GM12878 (cell line): ENCODE measurements around the gene KIF21B. TPM values are rescaled to one million over a fixed set of nuclear protein-coding genes. Genes with fewer than 3 reads are reported as not detected.

Experiments used
- ATAC-seq: fragments of 200-7000 bp; cut with Tn5 transposase; 3 replicates; pipeline ENCODE4 v1.9.1; 2020; ENCODE audit warnings: mild to moderate bottlenecking, moderate library complexity
- BruUV-seq: library from RNA; stranded (reverse); fragments of 400-500 nt; replicated peaks from 2 replicates; lab custom pipeline; 2021; lab: Mats Ljungman, UMichigan
- CTCF ChIA-PET: fragments of 300-600 bp; sonication (Branson Sonifier 250); formaldehyde crosslinking; extraction: SDS; loops from one replicate; lab custom pipeline; 2021; ENCODE audit warnings: inconsistent platforms; lab: Yijun Ruan, JAX
- POLR2A ChIA-PET: fragments of 350-600 bp; formaldehyde crosslinking; extraction: SDS; loops from one replicate; lab custom pipeline; 2021; ENCODE audit warnings: inconsistent platforms; lab: Charles Lee
- RAD21 ChIA-PET: fragments of 300-600 bp; sonication (Branson Sonifier 250); formaldehyde crosslinking; loops from one replicate; lab custom pipeline; 2023; ENCODE audit warnings: antibody characterized with exemption; ENCODE audit not compliant: unreplicated experiment; lab: Charles Lee
- SMC1A ChIA-PET: fragments of 300-600 bp; sonication (Branson Sonifier 250); formaldehyde crosslinking; loops from one replicate; lab custom pipeline; 2023; ENCODE audit not compliant: unreplicated experiment, uncharacterized antibody; lab: Charles Lee
- DNase-seq: peaks from one replicate; pipeline ENCODE4 v3.0.0-alpha.2; 2011; ENCODE audit warnings: low read depth, low spot score
- FAIRE-seq: peaks from 3 replicates; lab custom pipeline; 2011; peaks lifted over from hg19 to GRCh38; lab: Jason Lieb, UNC
- H2AFZ ChIP-seq: 2 replicates; pipeline ENCODE4 v1.6.0; 2011; ENCODE audit warnings: low read depth, low read length, control low read depth; ENCODE audit not compliant: control insufficient read depth
- H3K27ac ChIP-seq: 2 replicates; pipeline ENCODE4 v1.5.1; 2011; ENCODE audit warnings: control low read depth; ENCODE audit not compliant: control insufficient read depth, insufficient read depth
- H3K27me3 ChIP-seq, 2 experiments: replicated peaks in 1 of 2; 2 replicates each; pipeline versions ENCODE4 v1.6.0 to v1.6.1; 2011; ENCODE audit warnings: low read length in 1 of 2; ENCODE audit not compliant: control insufficient read depth in 2 of 2, insufficient read depth in 2 of 2
- H3K36me3 ChIP-seq, 2 experiments: 2 replicates each; pipeline ENCODE4 v1.5.1; 2011; ENCODE audit warnings: low read length in 1 of 2; ENCODE audit not compliant: control insufficient read depth in 2 of 2, insufficient read depth in 2 of 2
- H3K4me1 ChIP-seq: 2 replicates; pipeline ENCODE4 v1.6.1; 2011; ENCODE audit warnings: mild to moderate bottlenecking, low read length, moderate library complexity, mixed read lengths; ENCODE audit not compliant: control insufficient read depth, insufficient read depth
- H3K4me2 ChIP-seq: 2 replicates; pipeline ENCODE4 v1.6.0; 2011; ENCODE audit warnings: control low read depth; ENCODE audit not compliant: control insufficient read depth, insufficient read depth
- H3K4me3 ChIP-seq: fragments of 200-600 bp; sonication (generic); 2 replicates; pipeline ENCODE4 v1.5.1; 2016
- H3K79me2 ChIP-seq: 2 replicates; pipeline ENCODE4 v1.6.0; 2011; ENCODE audit warnings: low read length; ENCODE audit not compliant: control insufficient read depth, insufficient read depth
- H3K9ac ChIP-seq: 2 replicates; pipeline ENCODE4 v1.8.0; 2011; ENCODE audit warnings: low read length, control low read depth, mixed read lengths; ENCODE audit not compliant: control insufficient read depth, insufficient read depth
- H3K9me3 ChIP-seq: replicated peaks from 3 replicates; pipeline ENCODE4 v1.5.1; 2011; ENCODE audit warnings: mild to moderate bottlenecking, low read length; ENCODE audit not compliant: control insufficient read depth, insufficient read depth
- H4K20me1 ChIP-seq: 2 replicates; pipeline ENCODE4 v1.6.0; 2011; ENCODE audit not compliant: control insufficient read depth, insufficient read depth
- BCL11A ChIP-seq: IDR thresholded peaks from 2 replicates; pipeline ENCODE4 v1.6.1; 2011; ENCODE audit warnings: low read depth, low read length
- CREM ChIP-seq: IDR thresholded peaks from 2 replicates; pipeline ENCODE4 v1.6.1; 2014; ENCODE audit warnings: antibody characterized with exemption, low read depth
- ETV6 ChIP-seq, 2 experiments: fragments of 450-650 bp in 1 of 2; IDR thresholded peaks in 1 of 2; conservative IDR thresholded peaks in 1 of 2; 2 replicates each; pipeline ENCODE4 v1.6.1; 2014; ENCODE audit warnings: antibody characterized with exemption in 1 of 2, borderline replicate concordance in 1 of 2, low read depth in 1 of 2, mild to moderate bottlenecking in 1 of 2, moderate library complexity in 1 of 2
- HDGF ChIP-seq: fragments of 450-650 bp; IDR thresholded peaks from 2 replicates; pipeline ENCODE4 v1.6.1; 2016; ENCODE audit warnings: antibody characterized with exemption
- NFXL1 ChIP-seq: fragments of 450-650 bp; IDR thresholded peaks from 2 replicates; pipeline ENCODE4 v1.6.1; 2017; ENCODE audit warnings: antibody characterized with exemption, mild to moderate bottlenecking, borderline replicate concordance
- RB1 ChIP-seq: fragments of 450-650 bp; formaldehyde crosslinking; IDR thresholded peaks from 2 replicates; pipeline ENCODE4 v1.6.1; 2017; ENCODE audit warnings: mild to moderate bottlenecking, borderline replicate concordance
- RELA ChIP-seq: fragments of 450-650 bp; IDR thresholded peaks from 2 replicates; pipeline ENCODE4 v1.8.0; 2014; ENCODE audit warnings: borderline replicate concordance; ENCODE audit not compliant: partially characterized antibody
- SMC3 ChIP-seq: IDR thresholded peaks from 2 replicates; pipeline ENCODE4 v1.6.1; 2011; ENCODE audit warnings: low read length, improper control_type of control experiment, borderline replicate concordance
- ZBED1 ChIP-seq: IDR thresholded peaks from 2 replicates; pipeline ENCODE4 v1.6.1; 2016; ENCODE audit warnings: borderline replicate concordance
- WGBS: methylation state at CpG from one replicate; pipeline ENCODE4 v1.1.6; 2016; ENCODE audit warnings: low lambda C conversion rate; ENCODE audit not compliant: insufficient replicate concordance, insufficient coverage; ENCODE audit errors: missing lambda C conversion rate; 5-methylcytosine and 5-hydroxymethylcytosine counted together
- in situ Hi-C: fragments of 300-500 bp; cut with MboI; formaldehyde crosslinking; loops from 9 replicates; pipeline ENCODE4 v1.14.3; 2018; ENCODE audit warnings: mixed read lengths
- intact Hi-C: fragments of 100-400 bp; cut with micrococcal nuclease; formaldehyde crosslinking; loops from one replicate; pipeline ENCODE4 v1.14.2; 2022; ENCODE audit not compliant: unreplicated experiment
- polyA plus RNA-seq, 11 experiments: library from polyadenylated mRNA; depleted of rRNA in 4 of 11; unstranded in 6 of 11; stranded (reverse) in 5 of 11; fragments of >200 nt; fragmentation: Nextera tagmentation in 4 of 11; fragmentation: Illumina TruSeq in 1 of 11; extraction: Ambion mirVana in 4 of 11; extraction: Trizol in 1 of 11; gene quantifications; 1 replicate in 1 of 11; 2 replicates in 10 of 11; pipeline versions ENCODE4 v1.2.1 to v1.2.3, GENCODE V29; 2011 to 2016; ENCODE audit warnings: inconsistent platforms in 2 of 11, missing spikeins in 2 of 11, low read depth in 1 of 11
- total RNA-seq, 4 experiments: library from RNA; depleted of rRNA in 3 of 4; stranded (reverse); fragments of >200 nt in 3 of 4; fragmentation: Illumina TruSeq in 1 of 4; extraction: Trizol in 1 of 4; gene quantifications; 2 replicates each; pipeline versions ENCODE4 v1.2.1 to v1.2.3, GENCODE V29; 2013 to 2021
- TF ChIP-seq, protein P1 (sequence below), 3 experiments: IDR thresholded peaks in 2 of 3; conservative IDR thresholded peaks in 1 of 3; 2 replicates each; pipeline ENCODE4 v1.5.1; 2011; ENCODE audit warnings: low read depth in 3 of 3, low read length in 3 of 3, mild to moderate bottlenecking in 3 of 3, control low read depth in 2 of 3, moderate library complexity in 2 of 3, inconsistent platforms in 1 of 3, mixed read lengths in 1 of 3; ENCODE audit not compliant: control insufficient read depth in 2 of 3, insufficient read depth in 1 of 3; ENCODE audit errors: extremely low read depth in 1 of 3
- TF ChIP-seq, protein P2 (sequence below): fragments of 150-350 bp; IDR thresholded peaks from 2 replicates; pipeline ENCODE4 v1.6.1; 2014; ENCODE audit warnings: mild to moderate bottlenecking, low read depth, low read length
- TF ChIP-seq, protein P3 (sequence below): fragments of 450-650 bp; IDR thresholded peaks from 2 replicates; pipeline ENCODE4 v1.6.1; 2018; ENCODE audit warnings: borderline replicate concordance, mild to moderate bottlenecking; ENCODE audit not compliant: partially characterized antibody
- TF ChIP-seq, protein P4 (sequence below): IDR thresholded peaks from 2 replicates; pipeline ENCODE4 v1.6.1; 2012; ENCODE audit warnings: mild to moderate bottlenecking, low read depth, low read length

The KIF21B gene
- total and polyA plus RNA-seq, 10 of the 15 experiments (the other 5 are each of a cell fraction or from before 2014, with no cell fraction given) = 2.3 to 47.7 (median 12.6) TPM

DNA sequence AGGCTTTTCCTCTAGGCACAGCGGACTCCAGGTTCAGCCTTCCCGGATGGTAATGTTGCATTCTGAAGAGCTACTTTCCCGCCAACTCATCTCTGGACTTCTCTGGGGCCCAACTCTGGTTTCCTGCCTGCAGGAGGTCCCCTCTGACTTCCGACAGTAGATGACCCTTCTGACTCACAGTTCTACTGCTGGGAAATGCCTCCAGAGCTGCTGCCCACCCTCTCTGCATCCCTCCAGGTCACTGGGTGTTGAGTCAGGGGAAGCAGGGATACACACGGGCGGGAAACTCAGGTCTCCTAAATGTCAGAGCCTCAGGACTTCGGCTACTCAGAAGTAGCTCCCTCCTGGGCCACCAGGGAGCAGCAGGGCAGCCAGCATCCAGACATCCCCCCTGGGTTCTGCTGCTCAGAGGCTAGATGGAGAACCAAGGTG is 2.1 kb upstream of the KIF21B start:
- Histone ChIP-seq H3K4me2 (peak overlapping the region; percentile 23), H3K27ac (peak overlapping the region; percentile 22), H4K20me1 (no peaks in the 10 kb centered on the region), H3K79me2 (peaks cover 25% of the 10 kb centered on the region), H3K9me3 (no peaks in the 10 kb centered on the region), H2AFZ (no peak overlapping the region; the same call in none of the 2 replicates), H3K36me3 (no peaks in the 10 kb centered on the region), H3K9ac (no peak overlapping the region; the same call in 1 of the 2 replicates), H3K4me3 (peak overlapping the region; percentile 7; the same call in 1 of the 2 replicates), H3K4me1 (peaks cover 60% of the 10 kb centered on the region), H3K27me3 (no peaks in the 10 kb centered on the region)
- FAIRE-seq = no peak
- ChIA-PET RAD21 (interaction anchor here (1.0 to 15.8 kb wide), 15 partner anchors 9 to 467 kb away, joined by 3 to 239 read pairs (median 5); no protein-coding TSS in a partner anchor), CTCF (interaction anchor here (0.6 to 16.7 kb wide), 18 partner anchors 10 to 464 kb away, joined by 3 to 250 read pairs (median 7); no protein-coding TSS in a partner anchor), SMC1A (interaction anchor here (0.8 to 10.3 kb wide), 19 partner anchors 8 to 628 kb away, joined by 3 to 91 read pairs (median 4); no protein-coding TSS in a partner anchor), POLR2A (interaction anchor here (0.6 to 2.6 kb wide), 12 partner anchors 9 to 412 kb away, joined by 3 to 26 read pairs (median 4); partner anchors contain the start of gene DDX59)
- ATAC-seq = peak; percentile 4; the same call in 2 of the 3 replicates
- 6% methylated on average over 7 of the region's 7 CpGs for WGBS
- no peak for DNase-seq
- in situ Hi-C loops (no loop called here), intact Hi-C loops (no loop called here)
- no TSS peak for BruUV-seq
- TF ChIP-seq, protein P1, sequence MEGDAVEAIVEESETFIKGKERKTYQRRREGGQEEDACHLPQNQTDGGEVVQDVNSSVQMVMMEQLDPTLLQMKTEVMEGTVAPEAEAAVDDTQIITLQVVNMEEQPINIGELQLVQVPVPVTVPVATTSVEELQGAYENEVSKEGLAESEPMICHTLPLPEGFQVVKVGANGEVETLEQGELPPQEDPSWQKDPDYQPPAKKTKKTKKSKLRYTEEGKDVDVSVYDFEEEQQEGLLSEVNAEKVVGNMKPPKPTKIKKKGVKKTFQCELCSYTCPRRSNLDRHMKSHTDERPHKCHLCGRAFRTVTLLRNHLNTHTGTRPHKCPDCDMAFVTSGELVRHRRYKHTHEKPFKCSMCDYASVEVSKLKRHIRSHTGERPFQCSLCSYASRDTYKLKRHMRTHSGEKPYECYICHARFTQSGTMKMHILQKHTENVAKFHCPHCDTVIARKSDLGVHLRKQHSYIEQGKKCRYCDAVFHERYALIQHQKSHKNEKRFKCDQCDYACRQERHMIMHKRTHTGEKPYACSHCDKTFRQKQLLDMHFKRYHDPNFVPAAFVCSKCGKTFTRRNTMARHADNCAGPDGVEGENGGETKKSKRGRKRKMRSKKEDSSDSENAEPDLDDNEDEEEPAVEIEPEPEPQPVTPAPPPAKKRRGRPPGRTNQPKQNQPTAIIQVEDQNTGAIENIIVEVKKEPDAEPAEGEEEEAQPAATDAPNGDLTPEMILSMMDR (IDR thresholded peaks at IDR 0.05 in 2 of 3, conservative IDR thresholded peaks at IDR 0.05 in 1 of 3; ENCODE audit: control insufficient read depth in 2 of 3, extremely low read depth in 1 of 3, insufficient read depth in 1 of 3, low read depth in 3 of 3, low read length in 3 of 3) = peak; percentile 30 to 46 (median 31); a peak in 5 of 6 replicates
- TF ChIP-seq SMC3 = peak; percentile 10; the same call in 1 of the 2 replicates
- TF ChIP-seq, protein P2, sequence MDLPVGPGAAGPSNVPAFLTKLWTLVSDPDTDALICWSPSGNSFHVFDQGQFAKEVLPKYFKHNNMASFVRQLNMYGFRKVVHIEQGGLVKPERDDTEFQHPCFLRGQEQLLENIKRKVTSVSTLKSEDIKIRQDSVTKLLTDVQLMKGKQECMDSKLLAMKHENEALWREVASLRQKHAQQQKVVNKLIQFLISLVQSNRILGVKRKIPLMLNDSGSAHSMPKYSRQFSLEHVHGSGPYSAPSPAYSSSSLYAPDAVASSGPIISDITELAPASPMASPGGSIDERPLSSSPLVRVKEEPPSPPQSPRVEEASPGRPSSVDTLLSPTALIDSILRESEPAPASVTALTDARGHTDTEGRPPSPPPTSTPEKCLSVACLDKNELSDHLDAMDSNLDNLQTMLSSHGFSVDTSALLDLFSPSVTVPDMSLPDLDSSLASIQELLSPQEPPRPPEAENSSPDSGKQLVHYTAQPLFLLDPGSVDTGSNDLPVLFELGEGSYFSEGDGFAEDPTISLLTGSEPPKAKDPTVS = no peak
- no peak for TF ChIP-seq NFXL1
- TF ChIP-seq, protein P3, sequence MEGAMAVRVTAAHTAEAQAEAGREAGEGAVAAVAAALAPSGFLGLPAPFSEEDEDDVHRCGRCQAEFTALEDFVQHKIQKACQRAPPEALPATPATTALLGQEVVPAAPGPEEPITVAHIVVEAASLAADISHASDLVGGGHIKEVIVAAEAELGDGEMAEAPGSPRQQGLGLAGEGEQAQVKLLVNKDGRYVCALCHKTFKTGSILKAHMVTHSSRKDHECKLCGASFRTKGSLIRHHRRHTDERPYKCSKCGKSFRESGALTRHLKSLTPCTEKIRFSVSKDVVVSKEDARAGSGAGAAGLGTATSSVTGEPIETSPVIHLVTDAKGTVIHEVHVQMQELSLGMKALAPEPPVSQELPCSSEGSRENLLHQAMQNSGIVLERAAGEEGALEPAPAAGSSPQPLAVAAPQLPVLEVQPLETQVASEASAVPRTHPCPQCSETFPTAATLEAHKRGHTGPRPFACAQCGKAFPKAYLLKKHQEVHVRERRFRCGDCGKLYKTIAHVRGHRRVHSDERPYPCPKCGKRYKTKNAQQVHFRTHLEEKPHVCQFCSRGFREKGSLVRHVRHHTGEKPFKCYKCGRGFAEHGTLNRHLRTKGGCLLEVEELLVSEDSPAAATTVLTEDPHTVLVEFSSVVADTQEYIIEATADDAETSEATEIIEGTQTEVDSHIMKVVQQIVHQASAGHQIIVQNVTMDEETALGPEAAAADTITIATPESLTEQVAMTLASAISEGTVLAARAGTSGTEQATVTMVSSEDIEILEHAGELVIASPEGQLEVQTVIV = no peak
- no peak for TF ChIP-seq ZBED1
- TF ChIP-seq RB1 = peak; percentile 45; the same call in 1 of the 2 replicates
- no peak for TF ChIP-seq BCL11A
- TF ChIP-seq, protein P4, sequence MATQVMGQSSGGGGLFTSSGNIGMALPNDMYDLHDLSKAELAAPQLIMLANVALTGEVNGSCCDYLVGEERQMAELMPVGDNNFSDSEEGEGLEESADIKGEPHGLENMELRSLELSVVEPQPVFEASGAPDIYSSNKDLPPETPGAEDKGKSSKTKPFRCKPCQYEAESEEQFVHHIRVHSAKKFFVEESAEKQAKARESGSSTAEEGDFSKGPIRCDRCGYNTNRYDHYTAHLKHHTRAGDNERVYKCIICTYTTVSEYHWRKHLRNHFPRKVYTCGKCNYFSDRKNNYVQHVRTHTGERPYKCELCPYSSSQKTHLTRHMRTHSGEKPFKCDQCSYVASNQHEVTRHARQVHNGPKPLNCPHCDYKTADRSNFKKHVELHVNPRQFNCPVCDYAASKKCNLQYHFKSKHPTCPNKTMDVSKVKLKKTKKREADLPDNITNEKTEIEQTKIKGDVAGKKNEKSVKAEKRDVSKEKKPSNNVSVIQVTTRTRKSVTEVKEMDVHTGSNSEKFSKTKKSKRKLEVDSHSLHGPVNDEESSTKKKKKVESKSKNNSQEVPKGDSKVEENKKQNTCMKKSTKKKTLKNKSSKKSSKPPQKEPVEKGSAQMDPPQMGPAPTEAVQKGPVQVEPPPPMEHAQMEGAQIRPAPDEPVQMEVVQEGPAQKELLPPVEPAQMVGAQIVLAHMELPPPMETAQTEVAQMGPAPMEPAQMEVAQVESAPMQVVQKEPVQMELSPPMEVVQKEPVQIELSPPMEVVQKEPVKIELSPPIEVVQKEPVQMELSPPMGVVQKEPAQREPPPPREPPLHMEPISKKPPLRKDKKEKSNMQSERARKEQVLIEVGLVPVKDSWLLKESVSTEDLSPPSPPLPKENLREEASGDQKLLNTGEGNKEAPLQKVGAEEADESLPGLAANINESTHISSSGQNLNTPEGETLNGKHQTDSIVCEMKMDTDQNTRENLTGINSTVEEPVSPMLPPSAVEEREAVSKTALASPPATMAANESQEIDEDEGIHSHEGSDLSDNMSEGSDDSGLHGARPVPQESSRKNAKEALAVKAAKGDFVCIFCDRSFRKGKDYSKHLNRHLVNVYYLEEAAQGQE = no peak
- 0 out of 2 replicates have a peak, but pooled peaks have one; percentile 35 for TF ChIP-seq CREM
- 0 out of 2 replicates have a peak, but pooled peaks have one; percentile 10 for TF ChIP-seq HDGF
- TF ChIP-seq RELA = peak; percentile 28
- TF ChIP-seq ETV6 (conservative IDR thresholded peaks at IDR 0.05 in 1 of 2, IDR thresholded peaks at IDR 0.05 in 1 of 2; ENCODE audit: borderline replicate concordance in 1 of 2, low read depth in 1 of 2) = peak in 1 of 2 experiments; percentile 87; a peak in 2 of 4 replicates
